ENCODE results near the gene GJB2.
A peak's percentile ranks its signal among the peaks of the same experiment; 100 is the strongest.

The GJB2 gene

DNA sequence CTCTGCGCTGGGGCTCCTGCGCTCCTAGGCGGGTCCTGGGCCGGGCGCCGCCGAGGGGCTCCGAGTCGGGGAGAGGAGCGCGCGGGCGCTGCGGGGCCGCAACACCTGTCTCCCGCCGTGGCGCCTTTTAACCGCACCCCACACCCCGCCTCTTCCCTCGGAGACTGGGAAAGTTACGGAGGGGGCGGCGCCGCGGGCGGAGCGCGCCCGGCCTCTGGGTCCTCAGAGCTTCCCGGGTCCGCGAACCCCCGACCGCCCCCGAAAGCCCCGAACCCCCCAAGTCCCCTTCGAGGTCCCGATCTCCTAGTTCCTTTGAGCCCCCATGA lies at the start of gene GJB2:
Gene GJB2 (minus strand): TSS at position 103 of the 326 bp plus-strand sequence. CDS start 3,357 bp downstream, outside the sequence.
- FAIRE-seq, result no peak

DNA sequence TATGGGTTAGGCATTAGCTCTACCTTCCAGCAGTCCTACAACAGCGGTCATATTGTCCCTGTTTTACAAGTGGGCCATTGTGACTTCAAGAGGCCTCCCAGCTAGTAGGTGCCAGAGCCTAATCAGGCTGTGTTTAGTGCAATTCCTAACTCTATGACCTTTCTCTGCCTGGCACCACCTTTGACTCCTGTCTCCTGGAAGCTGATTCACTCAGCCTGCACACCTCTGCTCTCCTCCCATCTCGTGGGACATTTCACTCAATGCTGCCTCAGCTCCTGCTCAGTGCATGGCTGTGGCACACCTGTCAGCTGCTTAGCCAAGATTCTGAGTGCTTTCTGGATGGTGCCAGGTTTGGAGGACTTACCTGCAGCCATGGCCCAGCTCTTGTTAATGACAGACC lies 48.9 kb upstream of the GJB2 start:
- no peak for FAIRE-seq

DNA sequence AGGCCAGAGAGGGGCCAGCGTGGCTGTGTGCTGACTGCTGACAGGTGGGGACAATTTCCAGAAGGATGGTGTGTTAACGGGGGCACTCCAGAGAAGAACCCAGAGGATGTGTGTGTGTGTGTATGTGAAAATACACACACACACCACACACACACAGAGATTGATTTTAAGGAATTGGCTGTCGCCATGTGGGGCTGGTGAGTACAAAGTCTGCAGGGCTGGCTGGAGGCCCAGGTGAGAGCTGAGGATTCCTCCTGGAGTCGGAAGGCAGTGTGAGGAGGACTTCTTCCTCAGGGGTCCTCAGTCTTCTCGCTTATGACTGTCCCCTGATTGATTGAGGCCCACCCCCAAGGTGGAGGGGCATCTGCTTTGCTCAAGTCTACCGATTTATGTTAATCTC lies 47.0 kb upstream of the GJB2 start:
- FAIRE-seq, result no peak

DNA sequence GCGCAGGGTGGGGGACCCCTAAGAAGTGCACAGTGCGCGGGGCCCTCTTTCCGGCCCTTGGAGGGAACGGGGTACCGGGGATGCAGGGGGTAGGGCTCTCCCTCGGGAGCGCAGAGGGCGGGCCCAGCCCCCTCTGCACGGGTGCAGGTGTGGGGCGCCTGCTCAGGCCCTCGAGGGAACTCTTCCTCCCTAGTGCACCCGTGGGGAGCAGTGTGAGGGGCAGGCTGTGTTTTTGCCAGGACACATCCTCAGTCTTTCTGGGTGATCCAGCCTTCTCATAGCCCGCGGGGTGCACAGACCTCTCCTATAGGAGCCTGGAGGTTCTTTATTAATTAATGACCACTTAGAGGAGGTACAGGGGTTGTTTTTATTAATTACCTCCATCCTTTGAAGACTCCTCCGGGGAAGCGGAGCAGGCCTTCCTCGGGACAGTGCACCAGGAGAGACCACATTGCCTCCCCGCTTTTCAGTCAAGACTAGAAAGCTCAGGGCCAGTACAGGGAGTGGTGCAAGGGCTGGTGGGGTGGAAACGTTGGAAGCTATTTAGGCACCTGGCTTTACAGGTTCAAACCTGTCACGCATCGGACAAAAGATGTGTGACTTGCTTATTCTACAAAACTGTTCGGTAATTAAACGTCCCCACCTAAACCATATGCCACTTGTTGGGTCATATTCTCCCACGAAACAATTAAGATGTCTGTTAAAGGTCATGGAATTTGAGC lies 40.0 kb upstream of the GJB2 start:
- no peak for FAIRE-seq

DNA sequence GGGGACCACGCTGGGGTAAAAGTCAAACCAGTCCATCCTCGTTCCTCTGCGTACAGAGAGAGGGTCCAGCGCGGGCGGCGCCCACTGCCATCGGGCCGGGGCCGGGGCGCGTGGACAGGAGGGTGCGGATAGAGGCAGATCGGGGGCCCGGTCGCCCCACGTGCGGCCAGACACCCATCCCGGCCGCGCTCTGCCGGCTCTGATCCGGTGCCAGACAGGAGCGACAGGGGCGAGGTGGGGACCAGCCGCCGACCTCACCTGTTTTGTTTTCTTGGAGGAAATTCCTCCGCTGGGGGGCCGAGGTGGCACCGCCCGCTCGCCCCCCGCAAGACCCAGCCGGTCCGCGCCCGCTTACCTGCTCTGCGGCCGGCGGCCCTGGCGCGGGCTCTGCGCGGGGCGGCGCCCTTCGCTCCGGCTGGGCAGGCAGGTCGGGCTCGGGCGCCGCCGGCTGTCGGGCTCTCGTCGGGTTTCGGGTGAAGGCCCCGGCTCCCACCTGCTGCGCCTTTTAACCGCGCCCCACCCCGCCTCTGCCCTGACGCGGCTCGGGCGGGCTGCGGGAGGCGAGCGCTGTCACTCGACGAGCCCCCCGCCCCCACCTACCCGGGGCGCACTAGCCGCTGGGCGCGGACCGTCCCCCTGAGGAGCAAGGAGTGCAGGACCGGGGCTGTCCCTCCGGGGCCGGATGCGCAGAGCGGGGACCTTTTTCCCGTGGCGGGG lies 39.3 kb upstream of the GJB2 start, which contains the start of gene GJB6:
Gene GJB6 (minus strand): TSS at position 481 of the 717 bp plus-strand sequence. CDS start 8,839 bp downstream, outside the sequence.
- no peak for FAIRE-seq

DNA sequence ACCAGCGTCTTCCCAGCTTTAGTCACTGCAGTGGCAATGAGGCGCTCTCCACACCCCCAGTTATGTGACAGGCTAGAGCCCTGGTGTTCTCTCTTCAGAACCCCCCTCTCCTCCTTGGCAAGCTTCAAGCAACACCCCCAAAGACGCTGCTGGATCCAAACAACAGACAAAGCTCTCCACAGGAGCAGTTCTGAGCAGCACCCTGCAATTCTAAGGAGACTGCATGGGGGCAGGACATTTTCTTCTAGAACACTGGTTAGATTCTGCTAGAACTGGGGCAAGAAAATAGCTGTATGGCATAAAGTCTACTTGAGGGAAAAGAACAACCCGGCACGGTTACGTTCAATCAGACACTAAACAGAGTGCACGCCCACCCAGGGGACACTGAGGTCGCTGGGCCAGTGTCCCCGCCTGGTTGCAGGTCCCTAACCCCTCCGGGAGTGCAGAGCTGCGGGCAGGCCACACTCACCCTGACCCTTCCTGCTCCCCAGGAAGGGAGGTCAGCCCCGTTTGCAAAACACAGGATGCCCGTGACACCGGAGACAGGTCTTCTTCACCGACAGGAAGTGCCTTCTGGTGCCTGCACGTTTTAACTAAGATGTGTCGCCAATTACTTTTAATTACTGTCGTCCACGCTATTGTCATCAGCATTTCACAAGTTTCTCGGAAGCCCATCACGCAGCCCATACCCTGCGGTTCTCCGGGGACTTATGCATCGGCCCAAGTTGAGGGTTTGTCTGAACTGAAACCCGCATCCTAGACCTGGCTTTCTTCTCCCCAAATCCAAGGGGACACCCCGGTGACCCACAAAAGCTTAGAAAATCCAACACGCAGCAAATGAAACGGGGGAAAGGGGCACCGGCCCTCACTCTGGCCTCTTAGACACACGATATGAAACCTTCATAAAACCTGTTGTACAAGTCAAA lies 38.4 kb upstream of the GJB2 start:
- no peak for FAIRE-seq

DNA sequence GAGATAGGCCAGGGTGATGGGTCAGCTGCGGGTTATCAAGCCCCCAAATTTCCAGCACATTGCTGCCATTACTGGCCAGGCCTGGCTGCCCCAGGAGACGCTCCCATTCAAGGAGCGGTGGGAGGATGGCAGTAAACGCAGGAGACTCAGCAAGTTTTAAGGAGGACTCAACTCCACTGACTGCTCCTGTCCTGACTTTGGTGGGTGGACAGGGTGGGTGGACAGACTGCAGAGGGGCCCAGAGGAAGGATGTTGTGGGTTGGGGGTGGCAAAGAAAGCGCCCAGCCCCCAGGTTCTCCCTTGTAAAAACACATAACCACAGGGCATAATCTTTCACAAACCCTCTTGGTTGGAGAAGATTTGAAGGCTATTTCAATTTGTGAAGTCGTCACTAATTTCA lies 35.0 kb upstream of the GJB2 start:
- FAIRE-seq, result no peak

DNA sequence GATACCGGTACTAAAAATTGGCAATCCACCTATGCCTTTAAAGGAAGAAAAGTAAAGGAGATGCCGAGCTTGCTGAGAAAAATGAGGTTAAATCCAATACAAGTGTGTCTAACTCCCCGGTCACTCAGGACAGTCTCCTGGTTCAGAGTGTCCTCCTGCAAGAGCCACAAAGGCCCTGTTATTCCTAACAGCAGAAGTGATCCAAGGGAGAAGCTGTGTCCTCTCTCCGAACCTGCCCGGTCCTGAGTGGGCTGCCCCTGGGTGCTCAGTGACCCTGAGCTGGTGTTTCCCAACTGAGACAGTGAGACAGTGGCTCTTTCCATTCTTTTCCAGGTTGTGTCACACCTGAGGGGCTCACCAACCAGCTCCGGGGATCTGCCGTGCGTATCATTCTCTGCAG lies 34.5 kb upstream of the GJB2 start:
- no peak for FAIRE-seq

DNA sequence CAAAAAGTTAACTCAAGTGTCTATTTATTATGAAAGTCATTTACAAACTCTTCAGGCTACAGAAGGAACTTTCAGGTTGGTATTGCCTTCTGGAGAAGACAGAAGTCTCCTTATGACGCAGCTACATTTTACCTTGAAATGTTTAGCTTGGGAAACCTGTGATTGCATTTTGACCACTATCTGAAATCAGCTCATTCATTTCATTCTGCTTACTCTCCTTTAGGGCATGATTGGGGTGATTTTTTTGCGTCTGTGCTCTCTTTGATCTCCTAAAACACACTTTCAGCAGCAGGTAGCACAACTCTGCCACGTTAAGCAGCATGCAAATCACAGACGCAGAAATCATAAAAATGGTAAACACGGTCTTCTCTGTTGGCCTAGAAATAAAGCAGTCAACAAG lies 29.8 kb upstream of the GJB2 start:
- no peak for FAIRE-seq

DNA sequence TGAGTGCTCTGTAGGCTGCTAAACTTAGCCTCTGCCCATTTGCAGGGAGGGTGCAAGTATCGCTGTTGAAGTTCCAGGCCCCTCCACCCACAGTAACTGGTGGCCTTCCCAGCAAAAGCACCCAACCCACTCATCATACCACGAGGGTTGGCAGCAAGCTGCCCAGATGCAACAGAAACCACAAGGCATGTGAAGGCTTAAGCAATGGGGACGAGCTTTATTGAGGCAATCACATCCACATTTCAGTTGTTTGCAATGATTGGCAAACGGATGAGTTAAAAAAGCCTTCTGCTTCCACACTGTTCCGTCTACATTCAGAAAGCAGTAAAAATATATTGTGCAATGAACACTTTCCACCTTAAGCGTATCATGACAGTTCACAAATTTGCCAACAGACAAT lies 29.0 kb upstream of the GJB2 start:
- no peak for FAIRE-seq

DNA sequence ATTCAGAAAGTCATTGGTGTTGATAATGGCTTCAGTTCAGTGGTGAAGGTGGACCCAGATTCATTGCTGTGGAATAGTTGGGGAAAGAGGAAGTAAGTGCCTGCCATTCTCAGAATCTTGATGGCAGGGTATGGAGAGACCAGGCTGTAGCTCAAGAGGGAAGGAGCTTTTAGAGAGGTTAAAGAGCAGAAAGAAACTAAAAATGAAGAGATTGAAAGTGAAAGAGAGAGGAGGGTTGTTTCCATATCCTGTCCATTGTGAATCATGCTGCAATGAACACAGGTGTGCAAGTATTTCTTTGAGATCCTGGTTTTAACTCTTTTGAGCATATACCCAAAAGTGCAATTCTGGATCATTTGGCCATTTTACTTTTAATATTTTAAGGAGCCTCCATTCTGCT lies 26.8 kb upstream of the GJB2 start:
- FAIRE-seq, result no peak

DNA sequence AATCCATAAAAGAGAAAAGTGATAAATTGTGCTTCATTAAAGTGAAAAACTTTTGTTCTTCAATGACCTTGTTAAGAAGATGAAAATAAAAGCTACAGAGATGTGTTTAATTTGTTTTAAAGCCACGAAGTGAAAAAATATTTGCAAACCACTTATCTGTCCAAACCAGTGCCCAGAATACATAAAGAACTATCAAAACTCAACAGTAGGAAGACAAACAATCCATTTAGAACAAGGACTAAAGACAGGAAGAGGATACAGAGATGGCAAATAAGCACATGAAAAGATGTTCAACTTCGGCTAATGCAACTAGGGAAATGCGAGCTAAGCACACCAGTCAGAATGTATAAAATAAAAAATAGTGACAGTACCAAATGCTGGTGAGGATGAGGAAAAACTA lies 24.4 kb upstream of the GJB2 start:
- no peak for FAIRE-seq

DNA sequence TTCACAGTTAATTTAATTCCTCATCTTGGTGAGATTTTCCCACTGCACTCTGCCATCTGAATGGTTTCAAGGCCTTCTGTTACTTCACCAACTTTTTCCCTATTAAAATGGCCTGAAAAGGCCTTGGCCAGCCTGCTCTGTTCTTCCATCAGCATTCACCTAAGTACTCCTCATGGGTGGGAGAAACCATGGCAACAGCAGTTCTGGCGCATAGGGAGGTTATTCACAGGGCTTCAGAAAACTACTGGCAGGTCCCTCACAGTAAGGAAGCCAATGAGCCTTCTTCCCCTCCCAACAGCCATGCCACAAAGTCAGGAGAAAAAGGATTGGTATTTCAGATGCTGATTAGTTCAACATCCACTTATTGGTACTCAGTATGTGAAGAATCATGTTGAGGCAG lies 17.2 kb upstream of the GJB2 start:
- FAIRE-seq, result no peak

DNA sequence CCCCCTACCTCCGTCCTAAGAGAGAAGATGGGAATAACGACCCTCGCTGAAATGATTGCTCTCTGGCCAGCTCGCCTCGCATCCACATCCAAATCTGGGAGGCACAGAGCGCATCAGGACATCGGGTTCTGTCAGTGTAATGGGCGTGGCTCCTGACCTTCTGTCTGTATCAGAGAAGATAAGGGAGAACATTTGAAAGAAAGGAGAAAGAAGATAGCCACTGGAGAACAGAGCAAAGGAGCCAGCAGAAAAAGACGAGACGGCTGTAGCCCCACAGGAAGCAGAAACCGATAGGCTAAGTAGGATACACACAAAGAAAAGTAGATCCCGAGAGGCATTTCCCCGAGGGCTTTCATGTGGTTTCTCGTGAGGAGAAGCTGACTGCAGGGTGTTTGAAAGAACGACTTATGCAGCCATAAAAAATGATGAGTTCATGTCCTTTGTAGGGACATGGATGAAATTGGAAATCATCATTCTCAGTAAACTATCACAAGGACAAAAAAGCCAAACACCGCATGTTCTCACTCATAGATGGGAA lies 14.0 kb upstream of the GJB2 start:
- no peak for FAIRE-seq

DNA sequence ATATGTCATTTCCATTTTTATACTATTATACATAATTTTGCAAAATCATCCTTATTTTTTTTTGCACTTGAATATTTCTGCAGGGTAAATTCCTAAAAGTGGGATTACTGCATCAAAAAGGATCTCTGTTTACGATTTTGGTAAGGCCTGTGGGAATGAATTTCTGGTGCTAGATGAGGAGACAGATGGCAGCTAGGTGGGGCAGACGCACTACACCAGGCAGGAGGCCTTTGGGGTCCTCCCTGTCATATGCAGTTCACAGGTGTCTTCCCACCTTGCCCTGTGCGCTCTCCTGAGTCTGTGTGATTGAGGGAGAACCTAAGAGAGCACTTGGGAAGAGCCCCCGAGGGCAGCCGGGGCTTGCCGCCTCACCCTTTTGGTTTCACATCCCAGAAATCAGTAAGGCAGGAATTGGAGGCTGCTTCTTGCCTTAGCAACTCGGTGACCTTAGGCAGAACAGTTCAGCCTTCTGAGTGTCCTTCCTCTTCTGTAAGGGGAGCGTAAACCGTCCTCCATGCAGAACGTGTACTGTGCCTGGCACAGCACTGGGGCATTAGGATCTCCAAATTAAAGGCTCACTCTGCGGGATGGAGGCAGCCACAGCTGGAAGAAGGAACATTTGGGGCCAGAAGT lies 13.4 kb upstream of the GJB2 start:
- no peak for FAIRE-seq

DNA sequence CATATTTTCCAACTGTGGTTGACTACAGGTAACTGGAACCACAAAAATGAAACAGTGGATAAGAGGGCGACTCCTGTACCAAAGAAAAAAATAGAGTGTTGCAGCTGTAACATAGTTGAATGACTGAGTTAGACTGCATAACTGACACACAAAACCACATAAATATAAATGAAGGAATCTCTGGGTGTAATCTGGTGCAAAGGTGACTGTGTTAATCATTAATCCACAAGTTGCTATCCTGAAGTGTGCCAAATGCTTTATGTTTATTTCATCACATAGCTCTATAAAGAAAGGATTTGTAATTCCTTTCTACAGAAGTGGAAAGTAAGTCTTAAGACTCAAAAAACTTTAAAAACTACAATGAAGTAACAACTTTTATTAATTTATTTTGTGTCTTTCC lies 6.0 kb upstream of the GJB2 start:
- FAIRE-seq, result no peak

DNA sequence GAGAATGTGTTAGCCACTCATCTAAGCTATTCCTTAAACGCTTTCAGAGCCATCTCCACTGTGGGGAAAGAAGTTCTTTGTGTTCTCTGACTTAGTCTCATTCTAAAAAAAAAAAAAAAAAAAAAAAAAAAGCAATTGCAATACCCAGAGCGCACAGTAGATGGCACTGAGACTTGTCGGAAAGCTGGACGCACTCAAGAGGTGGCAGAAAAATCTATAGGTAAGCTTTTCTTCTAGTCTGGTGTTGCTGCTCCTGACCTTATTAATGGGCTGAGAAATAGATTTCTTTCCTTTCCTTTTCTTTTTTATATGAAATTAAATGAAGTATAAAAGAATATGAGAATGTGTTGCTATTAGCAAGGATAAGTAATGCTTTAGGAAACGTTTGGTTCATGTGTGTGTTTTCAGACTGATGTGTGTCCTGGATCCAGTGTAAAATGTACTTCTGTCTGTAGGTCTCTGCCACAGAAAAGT lies 4.7 kb upstream of the GJB2 start:
- peak; percentile 96 for FAIRE-seq

DNA sequence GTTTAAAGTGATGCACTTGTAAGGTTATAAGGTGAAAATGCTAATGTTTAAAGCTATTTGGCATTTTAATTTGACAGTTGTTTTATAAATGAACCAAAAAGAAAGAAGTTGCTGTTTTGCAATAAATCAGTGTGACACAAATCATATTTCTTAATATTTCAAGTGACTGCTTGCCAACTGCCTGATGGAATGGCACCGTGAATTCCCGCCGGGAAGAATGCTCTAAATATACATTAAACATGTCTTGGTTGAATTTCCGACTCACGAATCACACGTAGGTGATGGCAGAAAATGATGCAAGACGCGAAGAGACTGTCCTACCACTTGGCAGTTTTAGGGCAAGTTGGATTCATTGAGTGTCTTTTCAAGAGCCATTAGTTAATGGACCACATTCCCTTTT lies 3.1 kb upstream of the GJB2 start:
- no peak for FAIRE-seq

DNA sequence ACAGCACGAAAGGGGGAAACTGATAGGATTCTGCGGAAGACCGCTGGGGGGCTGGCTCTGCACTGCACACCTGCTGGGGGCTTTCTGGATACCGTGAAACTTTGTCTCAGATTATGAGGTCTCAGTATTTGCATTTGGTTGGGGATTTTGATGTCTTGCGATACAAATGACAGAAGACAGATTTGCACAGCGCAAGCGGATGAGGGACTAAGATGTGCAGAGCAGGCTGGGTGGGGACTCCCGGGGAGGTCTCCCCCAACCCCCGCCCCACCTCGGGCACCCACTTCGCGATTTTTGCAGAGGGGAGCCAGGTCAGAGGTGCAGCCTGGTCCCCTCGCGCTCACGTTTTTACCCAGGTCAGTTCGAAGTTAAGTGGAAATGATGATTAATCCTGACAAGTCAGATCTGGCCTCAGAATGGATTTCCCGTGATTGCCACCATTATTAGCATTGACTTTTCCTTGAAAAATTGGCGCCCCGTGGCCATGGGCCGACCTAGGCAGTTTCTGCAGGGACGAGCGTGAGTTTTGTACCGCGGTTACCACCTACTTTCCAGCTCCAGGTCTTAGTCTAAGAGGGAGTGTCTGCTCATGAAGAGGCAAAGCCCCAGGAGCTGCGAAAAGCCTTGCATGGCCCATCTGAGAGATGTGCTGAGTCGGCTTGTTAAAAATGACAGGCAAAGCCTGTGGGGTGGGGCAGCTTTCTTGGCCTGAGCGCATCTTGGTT lies 1.3 kb upstream of the GJB2 start:
- no peak for FAIRE-seq

DNA sequence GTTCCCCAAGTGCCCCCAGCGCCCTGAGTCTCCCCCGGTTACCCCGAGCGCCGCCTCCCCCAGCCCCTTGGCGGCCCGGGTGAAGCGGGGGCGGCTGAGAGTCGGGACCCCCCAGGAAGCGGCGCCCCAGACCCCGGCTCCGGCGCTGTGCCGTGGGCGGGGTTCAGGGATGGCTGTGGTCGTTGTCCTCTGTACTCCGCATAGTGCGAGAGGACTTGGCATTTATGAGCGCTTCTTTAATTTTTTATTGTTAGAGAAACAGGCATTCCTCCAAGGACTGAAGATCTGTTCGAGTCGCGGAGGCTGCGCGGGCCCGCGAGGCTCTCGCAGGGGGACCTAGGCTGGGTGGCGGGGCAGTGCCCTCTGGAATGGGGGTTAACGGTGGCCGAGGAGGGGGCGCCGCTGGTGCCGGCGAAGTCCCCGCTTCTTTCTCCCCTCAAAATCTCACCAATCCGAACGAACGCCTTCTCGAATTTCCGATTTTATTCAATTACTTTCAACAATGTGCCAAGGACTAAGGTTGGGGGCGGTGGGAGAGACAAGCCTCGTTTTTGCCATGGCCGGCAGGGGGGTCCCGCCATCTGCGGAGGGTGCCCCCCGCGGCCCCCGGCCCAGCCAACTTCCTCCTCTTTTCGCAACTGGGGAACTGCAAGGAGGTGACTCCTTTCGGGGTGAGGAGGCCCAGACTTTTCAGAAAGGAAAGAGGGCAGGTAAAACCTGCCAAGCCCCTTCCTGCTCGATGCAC lies 596 bp upstream of the GJB2 start:
- no peak for FAIRE-seq

DNA sequence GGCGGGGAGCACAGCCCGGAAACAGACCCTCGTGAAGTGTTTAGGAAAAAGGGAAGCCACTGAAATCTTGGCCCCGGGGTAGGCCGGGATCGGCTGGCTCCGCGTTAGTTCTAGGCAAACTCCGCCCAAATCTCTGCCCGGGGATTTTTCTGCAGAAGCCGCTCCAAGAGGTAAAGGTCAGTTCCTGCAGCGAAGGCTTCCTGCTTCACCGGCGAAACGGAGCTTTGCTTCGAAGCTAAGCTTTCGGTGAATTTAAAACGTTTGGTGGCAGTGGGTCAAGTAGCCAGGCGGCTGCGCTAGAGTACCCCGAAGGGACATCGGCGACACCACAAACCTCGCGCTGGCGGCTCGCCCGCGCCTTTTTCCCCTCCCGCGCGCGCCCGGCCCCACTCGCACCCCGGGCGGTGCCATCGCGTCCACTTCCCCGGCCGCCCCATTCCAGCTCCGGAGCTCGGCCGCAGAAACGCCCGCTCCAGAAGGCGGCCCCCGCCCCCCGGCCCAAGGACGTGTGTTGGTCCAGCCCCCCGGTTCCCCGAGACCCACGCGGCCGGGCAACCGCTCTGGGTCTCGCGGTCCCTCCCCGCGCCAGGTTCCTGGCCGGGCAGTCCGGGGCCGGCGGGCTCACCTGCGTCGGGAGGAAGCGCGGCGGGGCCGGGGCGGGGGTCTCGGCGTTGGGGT lies 441 bp downstream of the GJB2 start:
- FAIRE-seq, result no peak

Measured in islet of Langerhans (tissue), 1 donor.